Stimulated activated CD8-positive, alpha-beta memory T cell treated with anti-CD3 and anti-CD28 coated beads, Interleukin-7, amount 100 ng/mL, for 24 hours (primary cell): ENCODE measurements around the gene OAS1.

ENCODE experiments used
- DNase-seq: peaks from one replicate; pipeline ENCODE4 v3.0.0-alpha.2; 2020; ENCODE audit warnings: low read depth

OAS1 gene

GRCh38 chr12:112967306-112967705 lies 60.5 kb downstream of the OAS1 start:
- DNase-seq = no peak

DNA sequence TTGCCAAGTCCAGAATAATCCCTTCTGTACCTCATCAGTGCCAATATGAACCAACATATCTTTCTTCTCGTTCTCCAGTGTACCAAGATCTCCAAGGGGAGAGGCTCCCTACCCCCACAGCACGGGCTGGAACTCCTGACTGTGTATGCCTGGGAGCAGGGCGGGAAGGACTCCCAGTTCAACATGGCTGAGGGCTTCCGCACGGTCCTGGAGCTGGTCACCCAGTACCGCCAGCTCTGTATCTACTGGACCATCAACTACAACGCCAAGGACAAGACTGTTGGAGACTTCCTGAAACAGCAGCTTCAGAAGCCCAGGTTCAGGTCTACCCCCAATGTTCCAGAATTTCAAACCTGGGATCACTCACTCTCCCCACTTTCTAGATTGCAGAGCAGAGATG lies 61.1 kb downstream of the OAS1 start:
- DNase-seq = no peak
